Right lobe of liver (tissue), 6 donors: Measurements from ENCODE around the gene ATF2. TPM values are rescaled to one million over a fixed set of nuclear protein-coding genes. Genes with fewer than 3 reads are reported as not detected.

ENCODE experiments used
- ATAC-seq, 4 donors: fragments of 200-7000 bp; cut with Tn5 transposase; one replicate each; pipeline ENCODE4 v1.9.1; 2020; ENCODE audit warnings: mild to moderate bottlenecking in 4 of 4, moderate library complexity in 4 of 4
- DNase-seq, 3 donors: peaks; one replicate each; pipeline ENCODE4 v3.0.0-alpha.2; 2020
- H3K27ac ChIP-seq, 3 donors: fragments of 200-600 bp; one replicate each; pipeline ENCODE4 v1.8.0; 2022
- H3K27me3 ChIP-seq, 2 donors: fragments of 200-600 bp; one replicate each; pipeline ENCODE4 v1.8.0; 2022
- H3K36me3 ChIP-seq, 4 donors: fragments of 200-600 bp; sonication (generic) in 1 of 4; one replicate each; pipeline versions ENCODE4 v1.5.1 to v1.8.0; 2017 to 2022; ENCODE audit warnings: control low read depth in 1 of 4
- H3K4me1 ChIP-seq, 4 donors: fragments of 200-600 bp; sonication (generic) in 1 of 4; one replicate each; pipeline versions ENCODE4 v1.5.1 to v1.8.0; 2017 to 2022; ENCODE audit warnings: control low read depth in 1 of 4
- H3K4me3 ChIP-seq, 3 donors: fragments of 200-600 bp; one replicate each; pipeline ENCODE4 v1.8.0; 2022
- H3K9me3 ChIP-seq, 4 donors: fragments of 200-600 bp; sonication (generic) in 1 of 4; one replicate each; pipeline versions ENCODE4 v1.5.1 to v1.8.0; 2017 to 2022; ENCODE audit warnings: control low read depth in 1 of 4
- POLR2A ChIP-seq: fragments of 450-650 bp; IDR thresholded peaks from one replicate; pipeline ENCODE4 v1.6.1; 2017; ENCODE audit warnings: antibody characterized with exemption, mild to moderate bottlenecking
- WGBS: methylation state at CpG from one replicate; pipeline ENCODE4 v1.1.6; 2018; ENCODE audit warnings: low coverage, low lambda C conversion rate; ENCODE audit not compliant: insufficient coverage; ENCODE audit errors: missing lambda C conversion rate; 5-methylcytosine and 5-hydroxymethylcytosine counted together
- intact Hi-C, 2 donors: fragments of 100-400 bp; cut with DNase I; formaldehyde crosslinking; loops; one replicate each; pipeline versions ENCODE4 v1.11.2 to v1.14.1; 2022
- total RNA-seq, 6 experiments: library from RNA; depleted of rRNA in 2 of 6; stranded (reverse); fragments of >200 nt in 2 of 6; fragmentation: NEBNext Ultra II Directional in 3 of 6; extraction: Animal tissue kit (Norgen Biotek cat#: 25700) in 3 of 6; gene quantifications; one replicate each; pipeline versions ENCODE4 v1.1.0 to v1.2.4, GENCODE V29; 2016 to 2023
- TF ChIP-seq, protein P1 (sequence below), 4 donors: fragments of 200-600 bp in 3 of 4; fragments of 450-650 bp in 1 of 4; IDR thresholded peaks; one replicate each; pipeline versions ENCODE4 v1.5.1 to v1.8.0; 2016 to 2022; ENCODE audit warnings: antibody characterized with exemption in 4 of 4, mild to moderate bottlenecking in 2 of 4
- donor health status: DM: no; HTN: yes; CAD: no.
- donor health status: DM: no; HTN: no; CAD: no.
- donor health status: DM: no; HTN: no; CAD: no.
- donor health status: DM: no; HTN: yes; CAD: no.
- donor health status: DM: no; HTN: yes; CAD: no.

Gene ATF2
- total RNA-seq, 6 experiments from 2014 or later: 24.0 to 36.3 (median 27.4) TPM

DNA sequence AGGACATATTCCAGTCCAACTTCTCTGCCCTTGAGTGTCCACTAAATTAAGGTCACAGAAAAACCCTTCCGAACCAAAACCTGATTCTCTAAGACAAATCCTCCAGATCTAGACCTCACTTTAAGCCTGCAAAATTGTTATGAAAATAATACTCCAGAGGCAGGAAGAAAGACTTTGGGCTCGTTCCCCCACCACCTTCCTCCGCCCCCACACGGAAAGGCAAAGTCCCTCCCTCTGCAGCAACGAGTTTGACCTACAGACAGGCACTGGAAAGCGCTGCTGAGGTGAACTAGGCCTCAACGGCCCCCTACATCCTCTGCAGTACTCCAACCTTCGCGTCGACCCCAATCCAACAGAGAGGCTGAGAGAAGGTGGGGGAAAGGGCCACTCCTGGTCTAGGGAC, 12.7 kb upstream of the ATF2 start:
- peak; percentile 58 to 66 (median 65) for DNase-seq
- peak; percentile 83 to 88 (median 84) for ATAC-seq
- peaks cover 0 to 13% (median 3%) of the 10 kb centered on the region in 4 donors for H3K4me1 ChIP-seq
- peaks cover 0 to 43% (median 10%) of the 10 kb centered on the region in 4 donors for H3K36me3 ChIP-seq
- no peaks in the 10 kb centered on the region for H3K9me3 ChIP-seq
- no peaks in the 10 kb centered on the region for H3K27me3 ChIP-seq
- TF ChIP-seq, protein P1, sequence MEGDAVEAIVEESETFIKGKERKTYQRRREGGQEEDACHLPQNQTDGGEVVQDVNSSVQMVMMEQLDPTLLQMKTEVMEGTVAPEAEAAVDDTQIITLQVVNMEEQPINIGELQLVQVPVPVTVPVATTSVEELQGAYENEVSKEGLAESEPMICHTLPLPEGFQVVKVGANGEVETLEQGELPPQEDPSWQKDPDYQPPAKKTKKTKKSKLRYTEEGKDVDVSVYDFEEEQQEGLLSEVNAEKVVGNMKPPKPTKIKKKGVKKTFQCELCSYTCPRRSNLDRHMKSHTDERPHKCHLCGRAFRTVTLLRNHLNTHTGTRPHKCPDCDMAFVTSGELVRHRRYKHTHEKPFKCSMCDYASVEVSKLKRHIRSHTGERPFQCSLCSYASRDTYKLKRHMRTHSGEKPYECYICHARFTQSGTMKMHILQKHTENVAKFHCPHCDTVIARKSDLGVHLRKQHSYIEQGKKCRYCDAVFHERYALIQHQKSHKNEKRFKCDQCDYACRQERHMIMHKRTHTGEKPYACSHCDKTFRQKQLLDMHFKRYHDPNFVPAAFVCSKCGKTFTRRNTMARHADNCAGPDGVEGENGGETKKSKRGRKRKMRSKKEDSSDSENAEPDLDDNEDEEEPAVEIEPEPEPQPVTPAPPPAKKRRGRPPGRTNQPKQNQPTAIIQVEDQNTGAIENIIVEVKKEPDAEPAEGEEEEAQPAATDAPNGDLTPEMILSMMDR (IDR thresholded peaks at IDR 0.05): no peak
- peak; percentile 33 for TF ChIP-seq POLR2A
- 3% methylated on average over 9 of the region's 10 CpGs for WGBS
- H3K27ac ChIP-seq: peak overlapping the region; percentile 82 to 88 (median 87)
- intact Hi-C loops: no loop called here
- peak overlapping the region; percentile 91 to 94 (median 93) for H3K4me3 ChIP-seq

DNA sequence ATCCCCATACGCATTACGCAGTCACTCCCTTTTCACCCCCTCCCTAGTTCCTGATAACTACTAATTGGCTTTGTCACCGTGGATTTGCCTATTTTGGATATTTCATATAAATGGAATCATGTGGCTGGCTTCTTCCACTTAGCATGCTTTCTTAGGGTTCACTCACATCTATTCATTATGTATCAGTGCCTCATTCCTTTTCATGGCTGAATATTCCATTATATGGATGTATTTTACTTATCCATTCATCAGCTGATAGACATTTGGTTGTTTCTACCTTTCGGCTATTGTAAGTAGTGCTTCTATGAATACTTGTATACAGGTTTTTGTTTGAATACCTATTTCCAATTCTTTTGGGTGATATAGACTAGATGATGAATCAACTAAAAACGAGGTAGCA, 8.6 kb upstream of the ATF2 start:
- Histone ChIP-seq H3K36me3 (peaks cover 0 to 47% (median 10%) of the 10 kb centered on the region in 4 donors), H3K27ac (no peak overlapping the region), H3K4me3 (no peak overlapping the region), H3K27me3 (no peaks in the 10 kb centered on the region), H3K4me1 (peaks cover 0 to 9% (median 3%) of the 10 kb centered on the region in 4 donors), H3K9me3 (no peaks in the 10 kb centered on the region)
- WGBS: 80% methylated on average over 5 of the region's 5 CpGs
- TF ChIP-seq POLR2A: no peak
- DNase-seq: no peak
- intact Hi-C loops: no loop called here
- no peak for ATAC-seq

DNA sequence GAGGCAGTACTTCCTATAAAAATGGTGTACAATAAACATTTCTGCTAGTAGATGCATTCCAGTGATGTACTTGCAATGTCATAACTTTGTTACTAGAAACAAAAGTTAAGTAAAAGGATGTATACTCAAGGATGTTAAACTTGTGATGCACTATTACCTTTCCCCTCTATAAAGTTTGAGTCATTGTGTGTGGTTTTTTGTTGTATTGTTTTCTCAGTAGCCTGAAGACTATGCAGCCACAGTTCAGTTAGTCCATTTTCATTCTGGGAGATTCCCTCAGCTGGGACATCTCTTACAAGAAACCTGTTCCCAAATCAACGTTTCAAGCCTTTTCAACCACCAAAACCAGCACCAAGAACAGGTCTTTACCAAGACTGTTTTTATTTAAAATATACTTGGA, 7.9 kb upstream of the ATF2 start:
- Histone ChIP-seq H3K27me3 (no peaks in the 10 kb centered on the region), H3K4me3 (no peak overlapping the region), H3K9me3 (no peaks in the 10 kb centered on the region), H3K4me1 (peaks cover 0 to 9% (median 3%) of the 10 kb centered on the region in 4 donors), H3K36me3 (peaks cover 0 to 47% (median 10%) of the 10 kb centered on the region in 4 donors), H3K27ac (no peak overlapping the region)
- ATAC-seq (no peak), DNase-seq (no peak)
- TF ChIP-seq, protein P1 (IDR thresholded peaks at IDR 0.05): no peak
- TF ChIP-seq POLR2A: no peak
- 53% methylated on average over 1 of the region's 1 CpG for WGBS
- intact Hi-C loops: no loop called here

DNA sequence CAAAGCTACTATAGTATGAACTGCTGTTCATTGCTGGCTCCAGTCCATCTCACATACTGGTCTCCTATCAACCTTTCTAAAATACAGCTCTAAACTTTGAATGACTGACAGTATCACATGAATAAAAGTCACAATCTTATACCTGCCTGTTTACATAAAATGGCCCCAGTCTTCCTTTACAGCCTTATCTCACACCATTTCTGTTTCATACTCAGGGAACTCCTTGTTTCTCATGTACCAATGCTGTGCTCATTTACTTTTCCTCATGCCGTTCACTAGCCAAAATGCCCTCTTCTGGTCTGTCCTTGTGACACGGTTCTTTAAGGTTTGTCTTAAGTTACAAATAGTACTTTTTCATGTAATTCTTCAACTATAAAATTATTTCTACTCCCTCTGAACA, 7.3 kb upstream of the ATF2 start:
- no peak overlapping the region for H3K4me3 ChIP-seq
- 73% methylated on average over 2 of the region's 2 CpGs for WGBS

DNA sequence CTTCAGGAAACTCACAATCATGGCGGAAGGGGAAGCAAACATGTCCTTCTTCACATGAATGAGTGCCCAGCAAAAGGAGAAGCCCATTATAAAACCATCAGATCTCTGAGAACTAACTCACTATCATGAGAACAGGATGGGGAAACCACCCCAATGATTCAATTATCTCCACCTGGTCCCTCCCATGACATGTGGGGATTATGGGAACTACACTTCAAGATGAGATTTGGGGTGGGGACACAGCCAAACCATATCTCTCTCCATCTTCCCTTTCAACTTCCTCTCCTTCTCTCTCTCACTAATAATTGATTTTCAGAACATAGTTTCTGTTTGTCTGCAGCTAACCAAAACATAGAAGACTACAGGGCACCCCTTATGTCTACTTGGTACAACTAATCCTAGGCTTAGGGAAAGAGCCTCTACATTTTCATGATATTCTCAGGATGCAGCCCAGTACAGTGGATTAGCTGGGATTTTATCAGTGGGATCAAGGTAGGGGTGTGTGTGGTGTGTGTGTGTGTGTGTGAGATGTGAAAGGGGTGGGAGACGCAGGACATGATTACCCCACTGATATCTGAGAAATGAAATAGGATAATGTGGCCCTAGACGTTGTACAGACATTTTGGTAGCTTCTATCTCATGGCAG, 2.8 kb upstream of the ATF2 start:
- intact Hi-C loops: no loop called here
- 86% methylated on average over 2 of the region's 3 CpGs for WGBS
- Histone ChIP-seq H3K36me3 (peaks cover 0 to 4% (median 0%) of the 10 kb centered on the region in 4 donors), H3K27me3 (no peaks in the 10 kb centered on the region), H3K4me3 (no peak overlapping the region), H3K9me3 (no peaks in the 10 kb centered on the region), H3K27ac (no peak overlapping the region), H3K4me1 (peaks cover 0 to 19% (median 0%) of the 10 kb centered on the region in 4 donors)
- no peak for DNase-seq
- TF ChIP-seq, protein P1 (IDR thresholded peaks at IDR 0.05): no peak
- TF ChIP-seq POLR2A: no peak
- ATAC-seq: no peak

More for the DNA sequence above, 7.3 kb upstream of the ATF2 start:
- H3K27ac ChIP-seq: no peak overlapping the region
- TF ChIP-seq POLR2A: no peak
- TF ChIP-seq, protein P1 (IDR thresholded peaks at IDR 0.05): no peak
- intact Hi-C loops: no loop called here
- peaks cover 0 to 47% (median 10%) of the 10 kb centered on the region in 4 donors for H3K36me3 ChIP-seq
- no peaks in the 10 kb centered on the region for H3K9me3 ChIP-seq
- H3K4me1 ChIP-seq: peaks cover 0 to 6% (median 3%) of the 10 kb centered on the region in 4 donors
- ATAC-seq: no peak
- no peak for DNase-seq
- H3K27me3 ChIP-seq: no peaks in the 10 kb centered on the region
